BJ (cell line): ENCODE results near the gene SORCS1. TPM values are rescaled to one million over a fixed set of nuclear protein-coding genes. Genes with fewer than 3 reads are reported as not detected.

Source experiments
- CTCF ChIA-PET: fragments of 350-600 bp; formaldehyde crosslinking; extraction: SDS; loops from one replicate; lab custom pipeline; 2021; ENCODE audit warnings: antibody characterized with exemption, inconsistent platforms; lab: Yijun Ruan, JAX
- POLR2A ChIA-PET: fragments of 300-600 bp; sonication (Branson Sonifier 250); formaldehyde crosslinking; extraction: SDS; loops from one replicate; lab custom pipeline; 2021; ENCODE audit warnings: antibody characterized with exemption; lab: Charles Lee
- DNase-seq: peaks from one replicate; pipeline ENCODE4 v3.0.0-alpha.2; 2011; ENCODE audit warnings: low read depth
- H3K27me3 ChIP-seq: 2 replicates; pipeline ENCODE4 v1.6.0; 2011; ENCODE audit warnings: low read length; ENCODE audit not compliant: control insufficient read depth, insufficient read depth
- H3K36me3 ChIP-seq: 2 replicates; pipeline ENCODE4 v1.5.1; 2011; ENCODE audit warnings: low read length; ENCODE audit not compliant: control insufficient read depth, insufficient read depth
- H3K4me3 ChIP-seq: 2 replicates; pipeline ENCODE4 v1.5.1; 2011; ENCODE audit warnings: low read depth, mild to moderate bottlenecking, control low read depth, low read length
- CTCF ChIP-seq: IDR thresholded peaks from 2 replicates; pipeline ENCODE4 v1.5.1; 2011; ENCODE audit warnings: low read depth, mild to moderate bottlenecking, control low read depth, inconsistent platforms, low read length, moderate library complexity; ENCODE audit not compliant: insufficient read depth
- polyA plus RNA-seq: library from polyadenylated mRNA; depleted of rRNA; stranded (reverse); fragments of >200 nt; gene quantifications from 2 replicates; pipeline ENCODE4 v1.2.3, GENCODE V29; 2011

Gene SORCS1
- polyA plus RNA-seq, 1 experiment, result 0.01 TPM

GRCh38 chr10:106978756-106979155, 185.8 kb downstream of the SORCS1 start:
- CTCF ChIA-PET, result no interaction called here
- Histone ChIP-seq H3K4me3 (no peak overlapping the region), H3K27me3 (no peaks in the 10 kb centered on the region), H3K36me3 (no peaks in the 10 kb centered on the region)
- no peak for TF ChIP-seq CTCF
- POLR2A ChIA-PET, result no interaction called here
- no peak for DNase-seq

GRCh38 chr10:106973716-106974115, 190.8 kb downstream of the SORCS1 start:
- H3K36me3 ChIP-seq, result no peaks in the 10 kb centered on the region
- ChIA-PET CTCF (no interaction called here), POLR2A (no interaction called here)
- no peaks in the 10 kb centered on the region for H3K27me3 ChIP-seq
- TF ChIP-seq CTCF, result no peak
- H3K4me3 ChIP-seq, result no peak overlapping the region
- DNase-seq, result no peak

- no peaks in the 10 kb centered on the region for H3K36me3 ChIP-seq
- no peaks in the 10 kb centered on the region for H3K27me3 ChIP-seq
- no peak for TF ChIP-seq CTCF
- no peak for DNase-seq
- no peak overlapping the region for H3K4me3 ChIP-seq
- CTCF ChIA-PET, result no interaction called here
- POLR2A ChIA-PET, result no interaction called here
These were observed 191.2 kb downstream of the SORCS1 start for GRCh38 chr10:106973288-106973687.

GRCh38 chr10:106972381-106972780, 192.1 kb downstream of the SORCS1 start:
- Histone ChIP-seq H3K27me3 (no peaks in the 10 kb centered on the region), H3K4me3 (no peak overlapping the region), H3K36me3 (no peaks in the 10 kb centered on the region)
- no peak for TF ChIP-seq CTCF
- ChIA-PET POLR2A (no interaction called here), CTCF (no interaction called here)
- DNase-seq, result no peak

- CTCF ChIA-PET, result no interaction called here
- POLR2A ChIA-PET, result no interaction called here
- no peak for TF ChIP-seq CTCF
- no peak overlapping the region for H3K4me3 ChIP-seq
- no peaks in the 10 kb centered on the region for H3K36me3 ChIP-seq
- no peaks in the 10 kb centered on the region for H3K27me3 ChIP-seq
- no peak for DNase-seq
These were observed 193.1 kb downstream of the SORCS1 start for GRCh38 chr10:106971411-106971831.
